Stomach (tissue), 4 donors: ENCODE results near the gene JMY.

Experiments used
- CTCF ChIP-seq, 7 experiments: fragments of 450-650 bp in 4 of 7; fragments of 200-600 bp in 3 of 7; sonication (generic) in 3 of 7; IDR thresholded peaks; one replicate each; pipeline ENCODE4 v1.5.1; 2016 to 2019; ENCODE audit warnings: antibody characterized with exemption in 7 of 7, control low read depth in 2 of 7, mild to moderate bottlenecking in 1 of 7
- POLR2A ChIP-seq, 4 donors: fragments of 450-650 bp; IDR thresholded peaks; one replicate each; pipeline ENCODE4 v1.6.1; 2016; ENCODE audit warnings: antibody characterized with exemption in 4 of 4, control low read depth in 2 of 4, mild to moderate bottlenecking in 1 of 4, moderate library complexity in 1 of 4
- POLR2AphosphoS5 ChIP-seq, 3 donors: sonication (generic); formaldehyde crosslinking; IDR thresholded peaks; one replicate each; pipeline ENCODE4 v1.6.1; 2016; ENCODE audit warnings: antibody characterized with exemption in 3 of 3

- TF ChIP-seq POLR2A (IDR thresholded peaks at IDR 0.05) = no peak
- TF ChIP-seq CTCF (IDR thresholded peaks at IDR 0.05) = no peak
- no peak for TF ChIP-seq POLR2AphosphoS5 (IDR thresholded peaks at IDR 0.05)
Observed at GRCh38 chr5:79235261-79235633, 684 bp upstream of the JMY start.
